Stimulated activated CD4-positive, alpha-beta T cell treated with anti-CD3 and anti-CD28 coated beads, Interleukin-2, amount 100 ng/mL, for 4 hours (primary cell): ENCODE measurements around the gene SIRT2.
A peak's percentile ranks its signal among the peaks of the same experiment; 100 is the strongest.

Experiments
- DNase-seq: peaks from one replicate; pipeline ENCODE4 v3.0.0-alpha.2; 2020; ENCODE audit warnings: low read depth

SIRT2 gene

DNA sequence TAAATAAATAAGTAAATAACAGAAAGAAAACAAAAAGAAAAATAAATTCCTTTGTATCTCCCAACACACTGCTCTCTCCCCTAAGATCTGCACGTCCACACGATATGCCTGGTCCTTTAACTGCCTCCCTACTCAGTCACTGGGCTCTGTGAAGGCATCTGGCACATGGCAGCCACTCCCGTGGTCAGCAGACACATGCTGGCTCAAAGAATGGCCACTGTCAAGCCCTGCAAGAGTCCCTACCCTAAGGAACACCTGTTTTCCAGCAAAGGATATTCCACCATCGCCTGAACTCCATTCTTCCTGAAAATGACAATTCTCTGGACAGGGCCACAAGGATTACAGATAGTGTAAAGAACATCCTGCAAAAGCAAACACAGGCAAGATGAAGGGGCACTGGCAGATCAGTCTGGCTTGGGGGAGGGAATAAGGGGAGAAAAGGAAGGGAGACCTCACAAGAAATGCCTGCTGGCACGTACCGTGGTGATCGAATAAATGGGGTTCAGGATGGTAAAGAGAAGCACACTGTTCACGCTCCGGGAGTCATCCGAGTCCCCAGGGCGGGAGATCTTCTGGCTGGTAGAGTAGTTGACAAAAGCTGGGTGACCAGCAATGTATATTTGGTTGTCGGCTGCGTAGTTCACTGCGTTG lies 53.9 kb downstream of the SIRT2 start:
- no peak for DNase-seq

DNA sequence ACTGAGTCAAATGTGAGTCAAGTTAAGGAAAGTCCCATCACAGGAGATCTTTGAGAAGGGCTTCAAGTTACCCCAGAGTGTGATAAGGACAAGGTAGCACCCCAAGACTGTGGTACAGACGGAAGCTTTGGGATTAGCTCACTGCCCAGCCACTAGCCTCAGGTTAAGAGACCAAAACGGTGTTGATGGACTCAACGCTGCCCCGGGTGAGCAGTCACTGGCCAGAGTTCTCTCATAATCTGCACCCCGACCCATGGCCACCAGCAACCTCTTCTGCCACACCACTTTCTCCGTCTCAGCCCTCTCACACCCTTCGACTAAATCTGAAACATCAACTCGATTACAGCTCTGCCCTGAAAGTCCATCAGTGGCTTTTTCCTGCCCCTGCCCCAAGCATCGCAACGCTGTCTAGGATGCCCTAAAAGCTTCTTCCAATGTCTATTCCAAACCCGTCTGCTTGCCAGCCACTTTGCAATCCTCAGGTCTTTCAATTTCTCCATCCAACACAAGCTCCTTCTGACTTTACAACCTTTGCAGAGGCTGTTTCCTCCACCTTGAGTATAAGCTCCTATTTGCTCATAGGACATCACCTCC lies 55.2 kb downstream of the SIRT2 start:
- no peak for DNase-seq

- no peak for DNase-seq
Measured at GRCh38 chr19:38843175-38843758, 56.2 kb downstream of the SIRT2 start.

- DNase-seq: no peak
Measured at GRCh38 chr19:38842439-38843174, 56.8 kb downstream of the SIRT2 start.

GRCh38 chr19:38841787-38842438 lies 57.5 kb downstream of the SIRT2 start:
- no peak for DNase-seq

DNA sequence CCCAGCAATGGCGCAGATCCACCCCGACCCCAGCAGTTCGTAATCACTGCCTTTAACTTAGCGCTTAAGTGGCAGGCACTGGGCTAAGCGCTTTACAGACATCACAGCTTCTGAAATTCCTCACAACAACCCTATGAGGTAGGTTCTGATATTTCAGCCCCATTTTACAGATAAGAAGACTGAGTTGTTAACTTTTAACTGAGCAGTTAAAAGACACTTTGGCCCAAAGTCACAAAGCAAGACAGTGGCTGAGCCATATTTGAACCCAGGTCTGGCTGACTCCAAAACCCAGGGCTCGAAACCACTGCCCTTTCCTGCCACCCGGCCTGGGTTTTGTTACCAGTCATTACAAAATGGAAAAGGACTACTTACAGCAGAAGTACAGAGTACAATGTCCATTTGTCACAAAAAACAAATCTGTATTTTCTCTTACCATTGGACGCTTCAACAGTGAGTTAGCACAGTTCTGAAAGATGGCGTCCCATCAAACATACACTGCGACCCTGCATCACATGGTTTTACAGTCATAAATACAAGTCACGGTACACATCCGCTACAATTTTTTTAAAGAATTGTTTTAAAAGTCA lies 58.1 kb downstream of the SIRT2 start:
- no peak for DNase-seq

DNA sequence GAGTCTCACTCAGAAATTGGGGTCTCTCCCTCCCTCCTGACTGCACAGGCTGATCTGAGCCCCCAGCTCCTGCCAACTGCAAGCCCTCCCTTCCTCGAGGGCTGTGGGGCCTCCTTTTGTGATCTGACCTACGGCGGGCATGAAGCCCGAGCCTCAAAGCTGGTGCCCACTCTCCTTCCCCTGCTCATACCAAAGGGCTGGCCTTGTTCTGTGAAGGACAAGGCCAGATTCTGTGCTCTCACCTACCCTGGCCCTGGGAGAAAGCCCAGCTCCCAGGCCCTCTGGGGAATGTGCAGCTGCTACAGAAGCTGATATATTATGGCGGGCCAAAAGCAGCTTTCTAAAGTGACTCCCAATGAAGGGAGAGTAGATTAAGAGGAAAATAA lies 58.8 kb downstream of the SIRT2 start:
- DNase-seq: no peak

DNA sequence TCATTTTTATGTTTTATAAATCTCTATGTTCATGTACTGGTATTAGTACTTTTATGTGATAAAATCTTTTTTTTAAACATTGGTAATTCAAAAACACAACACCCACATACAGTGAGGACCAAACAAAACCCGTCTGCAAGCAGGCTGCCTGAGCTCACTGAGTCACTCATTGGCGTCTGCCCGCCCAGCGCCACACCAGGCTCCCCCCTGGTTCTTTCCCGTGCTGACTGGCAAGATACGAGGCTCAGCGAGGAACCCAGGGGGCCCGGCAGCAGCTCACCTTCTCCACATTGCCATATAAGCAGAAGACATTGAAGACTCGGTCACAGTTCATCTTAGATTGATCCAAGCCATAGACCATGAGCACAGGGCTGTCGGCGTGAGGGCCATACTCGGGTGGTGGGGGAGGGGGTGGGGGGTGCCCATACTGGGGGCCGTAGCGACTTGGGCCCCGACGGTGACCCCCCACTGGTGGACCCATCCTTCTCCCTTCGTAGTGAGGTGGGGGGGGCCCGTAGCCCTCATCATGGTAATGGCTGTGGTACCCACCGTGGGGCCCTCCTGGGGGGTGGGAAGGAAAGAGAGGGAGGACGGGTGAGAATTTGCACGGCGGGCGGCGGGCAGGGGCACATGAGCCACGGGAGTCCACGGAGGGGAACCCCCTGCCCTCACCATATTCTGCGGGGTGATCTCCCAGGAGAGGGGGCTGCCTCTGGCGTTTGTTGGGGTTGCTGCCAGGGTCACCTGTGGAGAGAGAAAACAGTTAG lies 59.4 kb downstream of the SIRT2 start:
- no peak for DNase-seq

- no peak for DNase-seq
Measured at GRCh38 chr19:38838986-38839761, 60.2 kb downstream of the SIRT2 start.

DNA sequence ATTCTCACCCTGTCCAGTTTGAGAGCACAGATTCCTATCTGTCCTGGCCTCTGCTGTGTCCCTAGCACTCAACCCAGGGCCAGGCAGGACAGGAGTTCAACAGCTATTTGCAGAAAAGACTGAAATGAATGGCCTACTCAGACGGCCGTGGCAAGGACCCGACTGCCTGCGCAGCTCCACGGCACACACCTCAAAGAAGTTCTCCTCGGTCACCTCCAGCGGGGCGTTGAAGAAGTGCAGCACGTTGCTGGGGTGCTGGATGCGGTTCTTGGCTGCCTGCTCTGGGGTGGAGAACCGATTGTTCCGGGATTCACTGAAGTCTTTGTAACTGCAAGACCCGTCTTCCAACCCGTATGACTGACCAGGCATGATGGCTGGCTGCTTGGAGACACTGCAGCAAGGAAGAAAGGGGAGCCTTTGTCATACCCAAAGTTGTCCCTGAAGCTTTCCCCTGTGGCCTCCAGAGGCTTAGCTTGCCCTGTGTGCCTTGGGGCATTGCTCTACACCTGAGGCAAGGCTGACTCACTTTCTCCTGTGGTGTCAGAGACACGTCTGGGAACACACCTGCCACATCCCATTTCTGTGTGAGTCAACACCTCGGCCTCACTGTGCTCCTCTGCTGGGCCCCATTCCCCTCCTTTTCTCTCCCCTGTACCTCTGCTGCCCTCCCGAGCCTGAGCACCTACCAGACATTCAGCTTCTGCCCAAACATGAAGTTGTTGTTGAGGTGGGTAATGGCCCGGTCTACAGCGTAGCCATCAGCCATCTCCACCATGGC lies 61.0 kb downstream of the SIRT2 start:
- DNase-seq: peak; percentile 69

- DNase-seq: no peak
Measured at GRCh38 chr19:38837656-38838121, 61.7 kb downstream of the SIRT2 start.

GRCh38 chr19:38836983-38837626 lies 62.3 kb downstream of the SIRT2 start:
- no peak for DNase-seq

GRCh38 chr19:38836159-38836982 lies 63.0 kb downstream of the SIRT2 start:
- DNase-seq: no peak

- no peak for DNase-seq
Measured at GRCh38 chr19:38834590-38834989, 64.8 kb downstream of the SIRT2 start.

GRCh38 chr19:38834104-38834490 lies 65.3 kb downstream of the SIRT2 start:
- no peak for DNase-seq

GRCh38 chr19:38833092-38833425 lies 66.4 kb downstream of the SIRT2 start:
- no peak for DNase-seq

- no peak for DNase-seq
Measured at GRCh38 chr19:38831142-38831605, 68.2 kb downstream of the SIRT2 start.

DNA sequence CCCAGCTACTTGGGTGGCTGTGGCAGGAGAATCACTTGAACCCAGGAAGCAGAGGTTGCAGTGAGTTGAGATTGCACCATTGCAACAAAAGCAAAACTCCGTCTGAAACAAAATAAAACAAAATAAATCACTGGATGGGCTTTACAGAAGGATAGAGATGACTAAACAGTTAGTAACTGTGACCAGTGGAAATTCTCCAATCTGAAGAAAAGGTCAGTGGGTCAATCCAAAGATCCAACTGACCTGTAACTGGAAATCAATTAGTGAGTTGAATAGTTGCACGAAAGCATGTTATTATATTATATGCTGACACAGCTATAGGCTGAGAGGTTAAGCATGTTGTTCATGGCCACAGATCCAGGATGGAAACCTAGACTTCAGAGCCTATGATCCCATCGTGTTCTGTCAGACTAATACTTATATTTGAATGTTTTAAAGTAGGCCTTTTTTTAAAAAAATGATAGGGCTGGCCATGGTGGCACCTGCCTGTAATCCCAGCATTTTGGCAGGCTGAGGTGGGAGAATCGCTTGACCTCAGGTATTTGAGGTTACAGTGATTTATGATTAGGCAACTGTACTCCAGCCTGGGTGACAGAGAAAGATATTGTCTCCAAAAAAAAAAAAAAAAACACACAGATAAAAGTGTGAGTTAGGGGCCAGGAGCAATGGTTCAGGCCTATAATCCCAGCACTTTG lies 69.2 kb downstream of the SIRT2 start:
- no peak for DNase-seq
